Activated T-helper 1 cell treated with Interleukin-2 at 50 U/mL for 16 hours (primary cell): ENCODE data around the gene NOP9.
A peak's percentile ranks its signal among the peaks of the same experiment; 100 is the strongest.

Source experiments
- DNase-seq: peaks from one replicate; pipeline ENCODE4 v3.0.0-alpha.2; 2020; ENCODE audit warnings: low read depth

Gene NOP9

DNA sequence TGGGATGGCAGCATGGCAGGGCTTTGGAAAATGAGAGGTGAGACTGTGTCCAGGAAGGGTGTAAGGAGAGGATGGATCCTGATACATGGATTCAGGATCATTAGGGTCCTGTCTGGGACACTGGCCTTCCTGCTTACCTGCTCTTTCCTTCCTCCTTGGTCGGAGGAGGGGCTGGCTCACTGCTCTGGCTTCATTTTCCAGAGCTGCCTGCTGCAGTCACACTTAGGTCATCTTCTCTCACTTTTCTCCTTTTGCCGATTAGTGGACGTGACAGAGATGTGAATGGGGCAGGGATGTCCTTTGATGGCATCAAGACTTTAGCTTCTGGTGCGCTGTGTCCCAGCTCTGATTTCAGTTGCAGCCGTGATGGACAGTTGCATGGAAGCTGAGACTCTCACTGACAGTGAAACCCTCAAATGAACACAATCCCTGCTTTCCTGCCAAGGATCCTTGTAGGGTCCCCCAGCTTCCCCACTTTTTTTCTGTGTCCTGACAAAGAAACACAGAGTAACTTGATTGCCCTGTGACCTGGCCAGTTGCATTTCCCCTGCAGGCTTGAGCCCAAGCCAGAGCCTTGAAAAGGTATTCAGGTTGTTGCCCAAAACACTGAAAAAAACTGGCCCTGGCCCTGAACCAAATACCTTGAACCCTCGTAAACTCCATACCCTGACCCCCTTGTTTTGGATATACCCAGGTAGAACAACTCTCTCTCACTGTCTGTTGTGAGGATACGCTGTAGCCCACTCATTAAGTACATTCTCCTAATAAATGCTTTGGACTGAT is 8.9 kb downstream of the NOP9 start:
- DNase-seq: no peak

- DNase-seq: no peak
Measured at GRCh38 chr14:24309538-24310264, 10.1 kb downstream of the NOP9 start, which contains the start of gene LTB4R2. TSS of gene LTB4R2 (plus strand) at chr14:24310140. CDS start at chr14:24310665, 525 bp downstream.

GRCh38 chr14:24310265-24310645 is 10.6 kb downstream of the NOP9 start:
- DNase-seq: no peak

DNA sequence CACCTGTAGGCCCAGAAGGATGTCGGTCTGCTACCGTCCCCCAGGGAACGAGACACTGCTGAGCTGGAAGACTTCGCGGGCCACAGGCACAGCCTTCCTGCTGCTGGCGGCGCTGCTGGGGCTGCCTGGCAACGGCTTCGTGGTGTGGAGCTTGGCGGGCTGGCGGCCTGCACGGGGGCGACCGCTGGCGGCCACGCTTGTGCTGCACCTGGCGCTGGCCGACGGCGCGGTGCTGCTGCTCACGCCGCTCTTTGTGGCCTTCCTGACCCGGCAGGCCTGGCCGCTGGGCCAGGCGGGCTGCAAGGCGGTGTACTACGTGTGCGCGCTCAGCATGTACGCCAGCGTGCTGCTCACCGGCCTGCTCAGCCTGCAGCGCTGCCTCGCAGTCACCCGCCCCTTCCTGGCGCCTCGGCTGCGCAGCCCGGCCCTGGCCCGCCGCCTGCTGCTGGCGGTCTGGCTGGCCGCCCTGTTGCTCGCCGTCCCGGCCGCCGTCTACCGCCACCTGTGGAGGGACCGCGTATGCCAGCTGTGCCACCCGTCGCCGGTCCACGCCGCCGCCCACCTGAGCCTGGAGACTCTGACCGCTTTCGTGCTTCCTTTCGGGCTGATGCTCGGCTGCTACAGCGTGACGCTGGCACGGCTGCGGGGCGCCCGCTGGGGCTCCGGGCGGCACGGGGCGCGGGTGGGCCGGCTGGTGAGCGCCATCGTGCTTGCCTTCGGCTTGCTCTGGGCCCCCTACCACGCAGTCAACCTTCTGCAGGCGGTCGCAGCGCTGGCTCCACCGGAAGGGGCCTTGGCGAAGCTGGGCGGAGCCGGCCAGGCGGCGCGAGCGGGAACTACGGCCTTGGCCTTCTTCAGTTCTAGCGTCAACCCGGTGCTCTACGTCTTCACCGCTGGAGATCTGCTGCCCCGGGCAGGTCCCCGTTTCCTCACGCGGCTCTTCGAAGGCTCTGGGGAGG is 11.3 kb downstream of the NOP9 start, which contains the start of gene LTB4R:
TSS of gene LTB4R (plus strand) at position 857 of the 959 bp plus-strand sequence. CDS start 4,150 bp downstream, outside the sequence.
- DNase-seq: peak; percentile 62

GRCh38 chr14:24311837-24312615 is 12.4 kb downstream of the NOP9 start:
- no peak for DNase-seq

DNA sequence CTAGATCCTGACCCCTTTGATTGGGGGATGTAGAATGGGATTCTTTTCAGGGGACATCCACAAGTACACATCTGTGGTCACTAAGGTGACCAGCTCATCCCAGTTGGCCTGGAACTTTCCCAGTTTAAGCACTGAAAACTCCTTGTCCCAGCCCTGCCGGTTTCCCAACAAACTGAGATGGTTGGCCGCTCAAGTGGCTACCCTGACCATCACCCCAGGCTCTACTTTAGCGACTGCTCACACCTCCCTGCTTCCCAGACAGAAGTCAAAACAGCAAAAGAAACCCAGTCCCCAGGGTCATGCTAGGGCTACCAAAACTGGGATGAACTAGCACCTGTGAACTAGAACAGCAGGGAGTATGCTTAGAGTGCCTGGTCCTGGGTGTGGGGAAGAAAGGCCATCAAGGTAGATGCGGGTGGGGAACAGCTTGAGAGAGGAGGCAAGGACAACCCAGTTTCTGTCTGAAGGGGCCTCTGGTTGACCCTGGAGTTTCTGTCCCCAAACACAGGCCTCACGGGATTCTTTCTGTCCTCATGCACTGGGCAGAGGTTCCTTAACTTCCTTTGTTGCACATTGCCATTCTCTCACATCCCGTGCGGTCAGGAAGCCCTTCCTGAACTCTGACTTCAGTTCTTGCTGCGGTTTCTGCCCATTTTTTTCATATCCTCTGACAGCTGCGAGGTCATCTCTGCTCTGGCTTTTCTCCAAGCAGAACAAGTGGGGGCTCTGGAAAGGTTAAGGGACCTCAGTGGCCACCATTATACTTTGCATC is 13.3 kb downstream of the NOP9 start:
- DNase-seq: no peak

GRCh38 chr14:24313913-24314312 is 14.3 kb downstream of the NOP9 start:
- DNase-seq: no peak

GRCh38 chr14:24314377-24315193 is 14.9 kb downstream of the NOP9 start:
- no peak for DNase-seq

DNA sequence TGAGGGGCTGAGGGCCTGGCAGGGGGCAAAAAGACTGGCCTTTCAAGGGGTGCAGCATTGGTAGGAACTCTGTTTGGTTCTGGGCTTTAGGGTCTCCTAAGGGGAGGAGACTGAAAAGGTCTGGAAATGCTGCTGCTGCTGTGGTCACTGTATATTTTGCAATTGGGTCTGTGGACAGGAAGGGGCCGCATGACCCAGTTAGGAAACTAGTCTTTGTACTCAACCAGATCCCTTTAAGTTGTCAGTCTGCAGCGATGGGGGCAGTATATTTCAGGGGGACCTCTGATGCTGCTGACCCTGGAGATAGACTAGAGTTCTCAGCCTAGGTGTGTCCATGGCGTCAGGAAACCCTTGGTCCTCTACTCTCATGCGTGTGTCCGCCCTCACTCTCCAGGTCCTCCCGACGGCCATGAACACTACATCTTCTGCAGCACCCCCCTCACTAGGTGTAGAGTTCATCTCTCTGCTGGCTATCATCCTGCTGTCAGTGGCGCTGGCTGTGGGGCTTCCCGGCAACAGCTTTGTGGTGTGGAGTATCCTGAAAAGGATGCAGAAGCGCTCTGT is 15.7 kb downstream of the NOP9 start:
- DNase-seq: no peak

DNA sequence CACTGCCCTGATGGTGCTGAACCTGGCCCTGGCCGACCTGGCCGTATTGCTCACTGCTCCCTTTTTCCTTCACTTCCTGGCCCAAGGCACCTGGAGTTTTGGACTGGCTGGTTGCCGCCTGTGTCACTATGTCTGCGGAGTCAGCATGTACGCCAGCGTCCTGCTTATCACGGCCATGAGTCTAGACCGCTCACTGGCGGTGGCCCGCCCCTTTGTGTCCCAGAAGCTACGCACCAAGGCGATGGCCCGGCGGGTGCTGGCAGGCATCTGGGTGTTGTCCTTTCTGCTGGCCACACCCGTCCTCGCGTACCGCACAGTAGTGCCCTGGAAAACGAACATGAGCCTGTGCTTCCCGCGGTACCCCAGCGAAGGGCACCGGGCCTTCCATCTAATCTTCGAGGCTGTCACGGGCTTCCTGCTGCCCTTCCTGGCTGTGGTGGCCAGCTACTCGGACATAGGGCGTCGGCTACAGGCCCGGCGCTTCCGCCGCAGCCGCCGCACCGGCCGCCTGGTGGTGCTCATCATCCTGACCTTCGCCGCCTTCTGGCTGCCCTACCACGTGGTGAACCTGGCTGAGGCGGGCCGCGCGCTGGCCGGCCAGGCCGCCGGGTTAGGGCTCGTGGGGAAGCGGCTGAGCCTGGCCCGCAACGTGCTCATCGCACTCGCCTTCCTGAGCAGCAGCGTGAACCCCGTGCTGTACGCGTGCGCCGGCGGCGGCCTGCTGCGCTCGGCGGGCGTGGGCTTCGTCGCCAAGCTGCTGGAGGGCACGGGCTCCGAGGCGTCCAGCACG is 16.4 kb downstream of the NOP9 start:
- no peak for DNase-seq

DNA sequence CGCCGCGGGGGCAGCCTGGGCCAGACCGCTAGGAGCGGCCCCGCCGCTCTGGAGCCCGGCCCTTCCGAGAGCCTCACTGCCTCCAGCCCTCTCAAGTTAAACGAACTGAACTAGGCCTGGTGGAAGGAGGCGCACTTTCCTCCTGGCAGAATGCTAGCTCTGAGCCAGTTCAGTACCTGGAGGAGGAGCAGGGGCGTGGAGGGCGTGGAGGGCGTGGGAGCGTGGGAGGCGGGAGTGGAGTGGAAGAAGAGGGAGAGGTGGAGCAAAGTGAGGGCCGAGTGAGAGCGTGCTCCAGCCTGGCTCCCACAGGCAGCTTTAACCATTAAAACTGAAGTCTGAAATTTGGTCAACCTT is 16.9 kb downstream of the NOP9 start:
- DNase-seq: no peak

- DNase-seq: no peak
Measured at GRCh38 chr14:24317141-24317928, 17.7 kb downstream of the NOP9 start.

DNA sequence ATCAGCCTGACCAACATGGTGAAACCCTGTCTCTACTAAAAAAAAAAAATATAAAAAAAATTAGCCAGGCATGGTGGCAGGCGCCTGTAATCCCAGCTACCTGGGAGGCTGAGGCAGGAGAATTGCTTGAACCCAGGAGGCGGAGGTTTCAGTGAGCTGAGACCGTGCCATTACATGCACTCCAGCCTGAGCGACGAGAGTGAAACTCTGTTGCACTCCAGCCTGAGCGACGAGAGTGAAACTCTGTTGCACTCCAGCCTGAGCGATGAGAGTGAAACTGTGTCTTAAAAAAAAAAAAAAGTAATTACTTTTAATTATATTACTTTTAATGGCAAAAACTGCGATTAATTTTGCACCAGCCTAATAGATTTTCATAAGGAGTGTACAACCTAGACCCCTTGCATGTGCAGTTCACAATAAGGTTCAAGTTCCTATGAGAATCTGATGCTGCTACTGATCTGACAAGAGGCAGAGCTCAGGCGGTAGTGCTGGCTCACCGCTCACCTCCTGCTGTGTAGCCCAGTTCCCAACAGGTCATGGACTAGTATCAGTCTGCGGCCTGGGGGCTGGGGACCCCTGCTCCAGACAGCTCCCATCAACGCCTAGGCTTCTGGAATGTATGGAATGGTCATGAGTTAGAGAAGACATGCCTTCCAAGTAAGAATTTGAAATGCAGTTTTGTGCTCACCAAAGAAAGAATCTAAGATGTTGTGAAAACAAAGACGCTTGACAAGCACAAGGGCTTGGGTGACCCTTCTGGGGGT is 21.7 kb downstream of the NOP9 start:
- no peak for DNase-seq

DNA sequence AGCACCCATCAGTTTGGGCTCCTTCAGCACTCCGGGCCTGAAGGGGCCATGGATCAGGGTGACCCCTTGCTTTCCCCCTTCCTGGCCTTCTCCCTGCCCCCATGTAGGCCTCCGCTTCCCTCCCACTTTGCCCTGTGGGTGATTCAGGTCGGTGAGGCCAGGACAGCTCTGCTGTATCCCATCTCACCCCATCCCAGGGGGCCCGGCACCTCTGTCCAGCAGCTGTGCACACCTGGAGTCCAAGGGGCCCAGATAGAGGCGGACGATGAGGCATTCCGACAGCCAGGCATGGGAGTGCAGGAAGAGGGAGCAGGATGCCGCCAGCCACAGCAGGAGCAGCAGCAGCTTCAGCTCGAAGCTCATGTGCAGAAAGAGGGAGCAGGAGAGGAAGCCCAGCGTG is 23.0 kb downstream of the NOP9 start:
- DNase-seq: no peak

- no peak for DNase-seq
Measured at GRCh38 chr14:24323341-24323740, 23.7 kb downstream of the NOP9 start.

- no peak for DNase-seq
Measured at GRCh38 chr14:24324024-24324423, 24.4 kb downstream of the NOP9 start.

DNA sequence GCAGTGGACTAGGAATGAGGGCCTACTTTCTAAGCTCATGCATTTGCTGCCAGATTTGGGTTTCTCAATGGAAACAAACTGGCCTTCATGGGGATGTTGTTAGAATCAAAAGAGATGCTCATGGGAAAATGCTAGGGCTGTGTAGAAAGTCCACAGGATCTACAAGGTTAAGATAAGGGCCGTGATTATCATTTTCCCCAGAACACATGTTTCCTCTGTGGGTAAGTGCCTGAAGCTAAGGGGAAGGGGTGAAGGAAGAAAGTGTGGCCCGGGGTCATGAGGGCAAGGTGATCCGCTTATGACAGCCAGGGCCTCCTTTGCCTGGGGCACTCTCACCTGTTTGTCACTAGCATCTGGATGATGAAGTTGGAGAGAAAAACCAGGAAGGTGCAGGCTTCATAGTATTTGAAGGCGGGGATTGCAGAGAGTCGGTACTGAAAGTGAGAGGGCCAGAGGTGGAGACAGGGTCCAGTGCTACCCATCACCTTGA is 25.4 kb downstream of the NOP9 start:
- no peak for DNase-seq
